Caki2 (cell line): ENCODE data around the gene RBM15. TPM values are rescaled to one million over a fixed set of nuclear protein-coding genes. Genes with fewer than 3 reads are reported as not detected.

ENCODE experiments used
- DNase-seq: peaks from one replicate; pipeline ENCODE4 v3.0.0-alpha.2; 2015; ENCODE audit warnings: low read depth
- in situ Hi-C: cut with HindIII; loops from 2 replicates; pipeline ENCODE4 v1.10.0; 2016; ENCODE audit warnings: low sequenced_read_pairs, low pct_unique_long_range_greater_than_20kb, mixed read lengths
- total RNA-seq: library from RNA; depleted of rRNA; stranded (reverse); fragments of >200 nt; shearing (Covaris generic); gene quantifications from 2 replicates; pipeline ENCODE4 v1.2.3, GENCODE V29; 2014; ENCODE audit warnings: low replicate concordance; rRNA removed

RBM15 gene
- total RNA-seq, 1 experiment from 2014 or later: 14.1 TPM

- in situ Hi-C loops: no loop called here
- DNase-seq: peak; percentile 57
Observed at GRCh38 chr1:110390096-110390495, 50.9 kb downstream of the RBM15 start.

- in situ Hi-C loops: no loop called here
- peak; percentile 78 for DNase-seq
Observed at GRCh38 chr1:110390692-110391245, 51.6 kb downstream of the RBM15 start, which contains the start of gene SLC16A4. SLC16A4 (minus strand) TSS chr1:110391026; CDS start chr1:110389323, 1,703 bp downstream.

GRCh38 chr1:110393286-110393685, 54.1 kb downstream of the RBM15 start:
- in situ Hi-C loops: no loop called here

GRCh38 chr1:110393691-110394492, 54.7 kb downstream of the RBM15 start:
- in situ Hi-C loops: no loop called here
- DNase-seq: peak; percentile 90

More at GRCh38 chr1:110393286-110393685, 54.1 kb downstream of the RBM15 start:
- DNase-seq: no peak

DNA sequence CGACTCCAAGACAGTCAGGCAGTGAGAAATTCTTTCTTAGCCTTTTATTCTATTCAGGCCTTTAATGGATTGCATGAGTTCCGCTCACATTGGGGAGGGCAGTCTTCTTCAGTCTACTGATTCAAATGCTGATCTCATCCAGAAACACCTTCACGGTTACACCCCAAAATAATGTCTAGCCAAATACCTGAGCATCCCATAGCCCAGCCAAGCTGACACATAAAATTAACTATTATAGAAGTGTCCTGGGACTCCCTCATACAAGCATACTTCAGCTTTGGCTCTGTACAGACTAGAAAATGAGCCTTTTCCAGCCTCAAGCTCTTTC, 55.3 kb downstream of the RBM15 start:
- in situ Hi-C loops: no loop called here
- no peak for DNase-seq

Other genes starting within 250 kb of the RBM15 start
- gene UBL4B, start 226.9 kb upstream of the RBM15 start, total RNA-seq: not detected in 2 replicates
- 1.3 and 3.2 TPM in 2 replicates for gene SLC6A17, start 188.9 kb upstream of the RBM15 start, total RNA-seq
- 1.1 and 4.9 TPM in 2 replicates for gene KCNC4, start 129.1 kb upstream of the RBM15 start, total RNA-seq
- gene SLC16A4, start 51.6 kb downstream of the RBM15 start, total RNA-seq: 54.2 and 56.5 TPM in 2 replicates
- 151 and 170 TPM in 2 replicates for gene LAMTOR5, start 68.3 kb downstream of the RBM15 start, total RNA-seq
- not detected in 2 replicates for gene PROK1, start 111.8 kb downstream of the RBM15 start, total RNA-seq
- not detected in 2 replicates for gene KCNA10, start 179.8 kb downstream of the RBM15 start, total RNA-seq